ENCODE measurements around the gene ATXN7L2. TPM values are rescaled to one million over a fixed set of nuclear protein-coding genes. Genes with fewer than 3 reads are reported as not detected.

ATXN7L2 gene
- total RNA-seq, 4 donors from 2014 or later = 2.2 to 3.3 (median 2.7) TPM

DNA sequence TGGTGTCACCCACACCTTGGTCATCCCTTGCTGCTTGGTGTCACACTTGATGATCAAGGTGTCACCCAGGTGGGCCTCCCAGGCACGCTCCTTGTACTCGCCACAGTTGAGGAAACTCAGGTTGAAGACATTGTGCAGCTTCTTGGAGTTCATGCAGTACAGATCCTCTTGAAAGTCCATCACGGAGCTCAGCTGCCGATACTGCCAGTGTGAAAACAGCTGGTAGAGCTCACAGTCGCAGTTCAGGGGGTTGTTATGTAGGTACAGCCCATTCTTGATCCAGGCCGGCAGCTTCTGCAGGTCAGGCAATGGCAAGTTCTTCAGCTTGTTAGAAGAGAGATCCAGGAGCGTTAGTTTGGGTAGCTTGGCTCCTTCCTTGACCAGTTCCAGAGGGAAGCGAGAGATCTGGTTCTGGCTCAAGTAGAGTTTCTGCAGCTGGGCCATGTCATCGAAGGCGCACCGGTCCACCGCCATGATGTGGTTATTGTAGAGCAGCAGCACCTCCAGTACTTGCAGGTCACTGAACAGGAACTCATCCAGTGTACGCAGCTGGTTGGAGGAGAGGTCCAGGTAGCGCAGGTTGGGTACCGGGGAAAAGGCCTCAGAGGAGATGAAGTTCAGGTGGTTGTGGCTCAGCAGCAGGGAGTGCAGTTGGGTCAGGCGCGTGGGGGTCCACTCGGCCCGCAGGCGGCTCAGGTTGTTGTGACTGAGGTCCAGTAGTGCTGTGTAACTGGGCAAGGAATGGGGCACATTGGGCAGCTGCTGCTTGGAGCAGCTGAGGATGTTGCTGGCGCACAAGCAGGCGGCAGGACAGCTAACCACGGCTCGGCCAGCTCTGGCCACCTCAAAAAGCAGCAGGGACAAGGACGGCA is 24.5 kb downstream of the ATXN7L2 start:
- no peak for DNase-seq (ENCODE audit: extremely low spot score)
- peak overlapping the region; percentile 79 to 91 (median 81) for H3K4me3 ChIP-seq
- peak overlapping the region in 2 of 4 donors; percentile 75 to 76 for H3K27ac ChIP-seq (replicated peaks in 1 of 4)
- H3K4me1 ChIP-seq = peaks cover 15 to 50% (median 30%) of the 10 kb centered on the region in 4 donors
- H3K36me3 ChIP-seq = peaks cover 0 to 5% (median 0%) of the 10 kb centered on the region in 4 donors
- H3K9me3 ChIP-seq = no peaks in the 10 kb centered on the region
- WGBS = 92% methylated on average over 25 of the region's 25 CpGs
- TF ChIP-seq EP300 (IDR thresholded peaks at IDR 0.05) (no peak), POLR2A (IDR thresholded peaks at IDR 0.05; ENCODE audit: low read depth) (no peak), POLR2AphosphoS5 (IDR thresholded peaks at IDR 0.05) (no peak)
- TF ChIP-seq, protein P1, sequence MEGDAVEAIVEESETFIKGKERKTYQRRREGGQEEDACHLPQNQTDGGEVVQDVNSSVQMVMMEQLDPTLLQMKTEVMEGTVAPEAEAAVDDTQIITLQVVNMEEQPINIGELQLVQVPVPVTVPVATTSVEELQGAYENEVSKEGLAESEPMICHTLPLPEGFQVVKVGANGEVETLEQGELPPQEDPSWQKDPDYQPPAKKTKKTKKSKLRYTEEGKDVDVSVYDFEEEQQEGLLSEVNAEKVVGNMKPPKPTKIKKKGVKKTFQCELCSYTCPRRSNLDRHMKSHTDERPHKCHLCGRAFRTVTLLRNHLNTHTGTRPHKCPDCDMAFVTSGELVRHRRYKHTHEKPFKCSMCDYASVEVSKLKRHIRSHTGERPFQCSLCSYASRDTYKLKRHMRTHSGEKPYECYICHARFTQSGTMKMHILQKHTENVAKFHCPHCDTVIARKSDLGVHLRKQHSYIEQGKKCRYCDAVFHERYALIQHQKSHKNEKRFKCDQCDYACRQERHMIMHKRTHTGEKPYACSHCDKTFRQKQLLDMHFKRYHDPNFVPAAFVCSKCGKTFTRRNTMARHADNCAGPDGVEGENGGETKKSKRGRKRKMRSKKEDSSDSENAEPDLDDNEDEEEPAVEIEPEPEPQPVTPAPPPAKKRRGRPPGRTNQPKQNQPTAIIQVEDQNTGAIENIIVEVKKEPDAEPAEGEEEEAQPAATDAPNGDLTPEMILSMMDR (IDR thresholded peaks at IDR 0.05) = no peak
- intact Hi-C loops (cut with DNase I) = no loop called here
- H3K27me3 ChIP-seq = no peaks in the 10 kb centered on the region

DNA sequence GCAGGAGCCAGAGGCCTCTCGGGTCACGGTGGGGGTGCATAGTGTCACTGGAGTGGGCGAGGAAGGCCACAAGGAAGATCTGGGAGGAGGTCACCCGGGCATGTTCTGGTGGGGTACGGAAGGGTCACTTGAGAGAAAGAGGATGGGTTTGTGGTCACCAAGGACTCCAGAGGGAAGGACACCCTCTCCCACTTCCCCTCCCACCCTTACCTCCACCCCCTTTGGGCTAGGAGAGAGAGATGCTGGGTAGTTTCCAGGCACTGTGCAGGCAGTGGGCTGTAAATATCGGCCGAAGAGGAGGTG is 25.1 kb downstream of the ATXN7L2 start:
- Histone ChIP-seq H3K4me3 (peak overlapping the region; percentile 79 to 91 (median 81)), H3K4me1 (peaks cover 15 to 47% (median 30%) of the 10 kb centered on the region in 4 donors), H3K9me3 (no peaks in the 10 kb centered on the region), H3K27me3 (no peaks in the 10 kb centered on the region), H3K27ac (replicated peaks in 1 of 4) (peak overlapping the region; percentile 69 to 76 (median 74)), H3K36me3 (peaks cover 0 to 5% (median 0%) of the 10 kb centered on the region in 4 donors)
- WGBS = 63% methylated on average over 7 of the region's 7 CpGs
- DNase-seq (ENCODE audit: extremely low spot score) = no peak
- intact Hi-C loops (cut with DNase I) = no loop called here
- no peak for TF ChIP-seq POLR2AphosphoS5 (IDR thresholded peaks at IDR 0.05)
- TF ChIP-seq EP300 (IDR thresholded peaks at IDR 0.05) = no peak
- TF ChIP-seq, protein P1 (IDR thresholded peaks at IDR 0.05) = no peak
- TF ChIP-seq POLR2A (IDR thresholded peaks at IDR 0.05; ENCODE audit: low read depth) = no peak

DNA sequence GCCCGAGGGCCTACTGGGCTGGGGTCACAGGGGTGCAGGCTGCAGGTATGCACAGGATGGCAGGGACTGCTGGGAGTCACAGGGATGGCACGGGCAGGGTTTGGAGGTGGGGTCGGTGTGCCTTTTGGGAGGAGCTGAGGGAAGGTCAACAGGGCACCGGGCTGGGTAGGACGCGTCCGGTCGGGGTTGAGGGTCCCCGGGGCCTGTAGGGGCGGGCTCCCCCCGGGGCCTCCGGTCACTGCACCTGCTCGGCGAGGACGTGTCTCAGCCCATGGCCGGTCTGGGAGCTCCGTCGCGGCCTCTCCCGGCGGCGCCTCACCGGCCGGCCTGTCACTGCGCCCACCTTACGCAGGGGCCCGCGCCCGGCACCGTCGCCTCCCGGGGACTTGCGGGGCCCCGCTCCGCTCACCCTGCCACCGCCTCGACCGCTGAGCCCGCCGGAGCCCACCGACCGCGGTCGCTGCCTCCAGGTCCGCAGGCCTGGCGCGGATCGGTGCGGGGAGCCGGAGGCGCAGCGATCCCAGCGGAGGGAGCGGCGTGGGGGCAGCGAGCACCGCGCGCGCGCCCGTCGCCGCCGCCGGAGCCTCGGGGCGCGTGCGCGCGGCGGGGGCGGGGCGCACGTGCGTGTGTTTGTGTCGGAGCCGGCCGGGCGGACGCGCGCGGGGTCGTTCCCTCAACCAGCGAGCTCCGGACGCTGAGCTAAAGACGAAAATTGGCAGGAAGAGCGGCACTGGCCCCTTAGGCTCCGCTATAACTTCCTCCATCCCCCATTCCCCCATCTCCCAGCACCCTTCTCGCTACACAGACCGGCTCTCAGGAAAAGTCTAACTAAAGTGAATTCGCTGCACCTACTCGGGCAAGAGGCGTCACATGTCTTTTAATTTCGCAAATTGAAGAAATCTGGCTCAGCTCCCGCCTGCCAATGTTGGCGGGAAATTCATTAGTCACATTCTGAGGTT is 25.8 kb downstream of the ATXN7L2 start, which contains the start of gene AMIGO1:
AMIGO1 (minus strand) TSS at position 552 of the 959 bp plus-strand sequence. CDS start 815 bp downstream, outside the sequence.
- H3K4me3 ChIP-seq = peak within 1 kb of the TSS; percentile 79 to 91 (median 81)
- peaks cover 0 to 5% (median 0%) of the 10 kb centered on the region in 4 donors for H3K36me3 ChIP-seq
- H3K4me1 ChIP-seq = peaks cover 15 to 42% (median 26%) of the 10 kb centered on the region in 4 donors
- 4% methylated on average over 12 of the region's 100 CpGs for WGBS
- intact Hi-C loops (cut with DNase I) = no loop called here
- TF ChIP-seq, protein P1 (IDR thresholded peaks at IDR 0.05) = no peak
- no peak for TF ChIP-seq POLR2AphosphoS5 (IDR thresholded peaks at IDR 0.05)
- no peak for TF ChIP-seq POLR2A (IDR thresholded peaks at IDR 0.05; ENCODE audit: low read depth)
- no peak for TF ChIP-seq EP300 (IDR thresholded peaks at IDR 0.05)
- no peaks in the 10 kb centered on the region for H3K9me3 ChIP-seq
- H3K27me3 ChIP-seq = no peaks in the 10 kb centered on the region
- H3K27ac ChIP-seq (replicated peaks in 1 of 4) = peak within 1 kb of the TSS; percentile 69 to 76 (median 74)
- no peak for DNase-seq (ENCODE audit: extremely low spot score)

DNA sequence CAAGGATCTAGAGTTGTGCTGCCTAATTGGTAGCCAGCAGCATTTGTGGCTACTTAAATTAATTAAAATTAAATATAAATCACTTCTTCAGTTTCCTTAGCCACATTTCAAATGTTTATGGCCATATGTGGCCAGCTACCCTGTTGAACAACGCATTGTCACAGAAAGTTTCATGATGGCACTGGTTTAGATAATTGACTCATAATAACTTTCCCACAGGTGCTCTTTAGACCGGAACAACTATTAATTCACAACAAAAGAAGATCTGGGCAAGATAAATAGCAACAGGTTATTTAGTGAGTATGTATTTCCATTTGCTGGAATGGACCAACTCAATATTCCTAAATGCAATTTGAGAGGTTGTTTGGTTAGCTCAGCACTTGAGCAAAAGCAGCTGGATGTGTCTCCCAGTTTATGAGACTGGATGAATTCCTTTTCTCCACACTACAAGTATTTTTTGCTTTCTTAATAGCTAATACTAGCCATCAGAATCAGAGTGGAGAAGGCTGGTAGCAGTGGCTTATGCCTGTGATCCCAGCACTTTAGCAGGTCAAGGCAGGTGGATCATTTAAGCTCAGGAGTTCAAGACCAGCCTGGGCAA is 29.5 kb downstream of the ATXN7L2 start:
- no peak overlapping the region for H3K27ac ChIP-seq (replicated peaks in 1 of 4)
- no peaks in the 10 kb centered on the region for H3K27me3 ChIP-seq
- WGBS = 64% methylated on average over 2 of the region's 2 CpGs
- TF ChIP-seq POLR2AphosphoS5 (IDR thresholded peaks at IDR 0.05) (no peak), POLR2A (IDR thresholded peaks at IDR 0.05; ENCODE audit: low read depth) (no peak), EP300 (IDR thresholded peaks at IDR 0.05) (no peak)
- TF ChIP-seq, protein P1 (IDR thresholded peaks at IDR 0.05) = no peak
- DNase-seq (ENCODE audit: extremely low spot score) = no peak
- H3K4me1 ChIP-seq = peaks cover 15 to 21% (median 20%) of the 10 kb centered on the region in 4 donors
- H3K4me3 ChIP-seq = no peak overlapping the region
- H3K36me3 ChIP-seq = no peaks in the 10 kb centered on the region
- intact Hi-C loops (cut with DNase I) = no loop called here
- no peaks in the 10 kb centered on the region for H3K9me3 ChIP-seq

Data from esophagus muscularis mucosa (tissue), 4 donors.